NCI-H524 (cell line): Measurements from ENCODE around the gene YAP1.

ENCODE experiments used
- DNase-seq, 2 experiments: peaks; one replicate each; lab custom pipeline; 2025; lab: John Stamatoyannopoulos, UW

Gene YAP1

GRCh38 chr11:102109896-102110760, at the start of gene YAP1:
Gene YAP1 (plus strand): TSS chr11:102110447. CDS start chr11:102110849, 402 bp downstream.
- DNase-seq, result peak in 1 of 2 experiments; percentile 17

GRCh38 chr11:102061276-102061675, 49.0 kb upstream of the YAP1 start:
- DNase-seq, result no peak

GRCh38 chr11:102062106-102062505, 48.1 kb upstream of the YAP1 start:
- no peak for DNase-seq

GRCh38 chr11:102064316-102064715, 45.9 kb upstream of the YAP1 start:
- no peak for DNase-seq

- no peak for DNase-seq
Measured at GRCh38 chr11:102070766-102071165, 39.5 kb upstream of the YAP1 start.

- DNase-seq, result no peak
Measured at GRCh38 chr11:102071497-102072472, 38.5 kb upstream of the YAP1 start.

GRCh38 chr11:102073253-102073652, 37.0 kb upstream of the YAP1 start:
- DNase-seq, result no peak

GRCh38 chr11:102079625-102080024, 30.6 kb upstream of the YAP1 start:
- no peak for DNase-seq

GRCh38 chr11:102081313-102081712, 28.9 kb upstream of the YAP1 start:
- DNase-seq, result no peak

- DNase-seq, result no peak
Measured at GRCh38 chr11:102085864-102086551, 24.2 kb upstream of the YAP1 start.

- DNase-seq, result no peak
Measured at GRCh38 chr11:102097186-102097585, 13.1 kb upstream of the YAP1 start.

GRCh38 chr11:102099755-102100154, 10.5 kb upstream of the YAP1 start:
- DNase-seq, result no peak

- DNase-seq, result no peak
Measured at GRCh38 chr11:102108734-102109440, 1.4 kb upstream of the YAP1 start.

- DNase-seq, result no peak
Measured at GRCh38 chr11:102110761-102111010, 439 bp downstream of the YAP1 start.

GRCh38 chr11:102111011-102111786, 952 bp downstream of the YAP1 start:
- DNase-seq, result no peak

- DNase-seq, result no peak
Measured at GRCh38 chr11:102111787-102112508, 1.7 kb downstream of the YAP1 start.

- no peak for DNase-seq
Measured at GRCh38 chr11:102112509-102112821, 2.2 kb downstream of the YAP1 start.

- DNase-seq, result no peak
Measured at GRCh38 chr11:102114032-102114431, 3.8 kb downstream of the YAP1 start.

GRCh38 chr11:102115557-102115956, 5.3 kb downstream of the YAP1 start:
- no peak for DNase-seq

- DNase-seq, result no peak
Measured at GRCh38 chr11:102116453-102117205, 6.4 kb downstream of the YAP1 start.
